Measurements from ENCODE around the gene UMOD. TPM values are rescaled to one million over a fixed set of nuclear protein-coding genes. Genes with fewer than 3 reads are reported as not detected.

The UMOD gene
- total and polyA plus RNA-seq, 4 donors: not detected

GRCh38 chr16:20369452-20370054 is 17.0 kb upstream of the UMOD start:
- no peak overlapping the region for H3K4me3 ChIP-seq (ENCODE audit: low read depth in 1 of 3, low read length in 3 of 3)
- no peaks in the 10 kb centered on the region for H3K4me1 ChIP-seq (ENCODE audit: control insufficient read depth in 4 of 4, insufficient read depth in 4 of 4, low read length in 3 of 4)
- H3K36me3 ChIP-seq (ENCODE audit: control insufficient read depth in 4 of 4, insufficient read depth in 3 of 4, low read depth in 1 of 4, low read length in 3 of 4): no peaks in the 10 kb centered on the region
- 81% methylated on average over 9 of the region's 9 CpGs for WGBS
- DNase-seq (ENCODE audit: low spot score): no peak
- H3K9me3 ChIP-seq (ENCODE audit: control insufficient read depth in 4 of 4, low read length in 3 of 4): no peaks in the 10 kb centered on the region
- no peak overlapping the region for H3K27ac ChIP-seq (ENCODE audit: low read depth in 1 of 2, low read length in 2 of 2)
- TF ChIP-seq, protein P1, sequence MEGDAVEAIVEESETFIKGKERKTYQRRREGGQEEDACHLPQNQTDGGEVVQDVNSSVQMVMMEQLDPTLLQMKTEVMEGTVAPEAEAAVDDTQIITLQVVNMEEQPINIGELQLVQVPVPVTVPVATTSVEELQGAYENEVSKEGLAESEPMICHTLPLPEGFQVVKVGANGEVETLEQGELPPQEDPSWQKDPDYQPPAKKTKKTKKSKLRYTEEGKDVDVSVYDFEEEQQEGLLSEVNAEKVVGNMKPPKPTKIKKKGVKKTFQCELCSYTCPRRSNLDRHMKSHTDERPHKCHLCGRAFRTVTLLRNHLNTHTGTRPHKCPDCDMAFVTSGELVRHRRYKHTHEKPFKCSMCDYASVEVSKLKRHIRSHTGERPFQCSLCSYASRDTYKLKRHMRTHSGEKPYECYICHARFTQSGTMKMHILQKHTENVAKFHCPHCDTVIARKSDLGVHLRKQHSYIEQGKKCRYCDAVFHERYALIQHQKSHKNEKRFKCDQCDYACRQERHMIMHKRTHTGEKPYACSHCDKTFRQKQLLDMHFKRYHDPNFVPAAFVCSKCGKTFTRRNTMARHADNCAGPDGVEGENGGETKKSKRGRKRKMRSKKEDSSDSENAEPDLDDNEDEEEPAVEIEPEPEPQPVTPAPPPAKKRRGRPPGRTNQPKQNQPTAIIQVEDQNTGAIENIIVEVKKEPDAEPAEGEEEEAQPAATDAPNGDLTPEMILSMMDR (IDR thresholded peaks at IDR 0.05; ENCODE audit: low read depth, low read length, missing input control): no peak
- no peak for TF ChIP-seq FOXA1 (IDR thresholded peaks at IDR 0.05)
- TF ChIP-seq GABPA (IDR thresholded peaks at IDR 0.05 in 1 of 2, conservative IDR thresholded peaks at IDR 0.05 in 1 of 2): no peak
- no peak for TF ChIP-seq REST (IDR thresholded peaks at IDR 0.05)
- TF ChIP-seq TAF1 (conservative IDR thresholded peaks at IDR 0.05): no peak
- no peak for TF ChIP-seq RAD21 (IDR thresholded peaks at IDR 0.05)
- TF ChIP-seq, protein P2, sequence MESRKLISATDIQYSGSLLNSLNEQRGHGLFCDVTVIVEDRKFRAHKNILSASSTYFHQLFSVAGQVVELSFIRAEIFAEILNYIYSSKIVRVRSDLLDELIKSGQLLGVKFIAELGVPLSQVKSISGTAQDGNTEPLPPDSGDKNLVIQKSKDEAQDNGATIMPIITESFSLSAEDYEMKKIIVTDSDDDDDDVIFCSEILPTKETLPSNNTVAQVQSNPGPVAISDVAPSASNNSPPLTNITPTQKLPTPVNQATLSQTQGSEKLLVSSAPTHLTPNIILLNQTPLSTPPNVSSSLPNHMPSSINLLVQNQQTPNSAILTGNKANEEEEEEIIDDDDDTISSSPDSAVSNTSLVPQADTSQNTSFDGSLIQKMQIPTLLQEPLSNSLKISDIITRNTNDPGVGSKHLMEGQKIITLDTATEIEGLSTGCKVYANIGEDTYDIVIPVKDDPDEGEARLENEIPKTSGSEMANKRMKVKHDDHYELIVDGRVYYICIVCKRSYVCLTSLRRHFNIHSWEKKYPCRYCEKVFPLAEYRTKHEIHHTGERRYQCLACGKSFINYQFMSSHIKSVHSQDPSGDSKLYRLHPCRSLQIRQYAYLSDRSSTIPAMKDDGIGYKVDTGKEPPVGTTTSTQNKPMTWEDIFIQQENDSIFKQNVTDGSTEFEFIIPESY (IDR thresholded peaks at IDR 0.05): no peak
- TF ChIP-seq FOXA2 (IDR thresholded peaks at IDR 0.05): no peak
- no peak for TF ChIP-seq MAX (IDR thresholded peaks at IDR 0.05)
- no peak for TF ChIP-seq NR2F2 (IDR thresholded peaks at IDR 0.05)
- TF ChIP-seq HNF4A (conservative IDR thresholded peaks at IDR 0.05): no peak
- no peak for TF ChIP-seq EGR1 (IDR thresholded peaks at IDR 0.05; ENCODE audit: low read depth in 2 of 2)
- TF ChIP-seq HNF4G (IDR thresholded peaks at IDR 0.05): no peak
- no peak for TF ChIP-seq ATF3 (IDR thresholded peaks at IDR 0.05)
- TF ChIP-seq SP1 (IDR thresholded peaks at IDR 0.05): no peak
- TF ChIP-seq RXRA (IDR thresholded peaks at IDR 0.05): no peak
- TF ChIP-seq YY1 (IDR thresholded peaks at IDR 0.05): no peak
- TF ChIP-seq JUND (IDR thresholded peaks at IDR 0.05): no peak
- no peak overlapping the region for H3K9ac ChIP-seq (ENCODE audit: low read depth in 1 of 2, low read length in 2 of 2)
- H3K27me3 ChIP-seq (ENCODE audit: control insufficient read depth in 4 of 4, insufficient read depth in 4 of 4, low read length in 3 of 4): no peaks in the 10 kb centered on the region

Measured in liver (tissue), 9 donors.